Measurements from ENCODE around the gene SPN.
A peak's percentile ranks its signal among the peaks of the same experiment; 100 is the strongest.
"Not testable (repeated sequence)": the region's sequence is repeated elsewhere in the genome, so short reads cannot be mapped to it uniquely, and the experiment has no call there.

The SPN gene

DNA sequence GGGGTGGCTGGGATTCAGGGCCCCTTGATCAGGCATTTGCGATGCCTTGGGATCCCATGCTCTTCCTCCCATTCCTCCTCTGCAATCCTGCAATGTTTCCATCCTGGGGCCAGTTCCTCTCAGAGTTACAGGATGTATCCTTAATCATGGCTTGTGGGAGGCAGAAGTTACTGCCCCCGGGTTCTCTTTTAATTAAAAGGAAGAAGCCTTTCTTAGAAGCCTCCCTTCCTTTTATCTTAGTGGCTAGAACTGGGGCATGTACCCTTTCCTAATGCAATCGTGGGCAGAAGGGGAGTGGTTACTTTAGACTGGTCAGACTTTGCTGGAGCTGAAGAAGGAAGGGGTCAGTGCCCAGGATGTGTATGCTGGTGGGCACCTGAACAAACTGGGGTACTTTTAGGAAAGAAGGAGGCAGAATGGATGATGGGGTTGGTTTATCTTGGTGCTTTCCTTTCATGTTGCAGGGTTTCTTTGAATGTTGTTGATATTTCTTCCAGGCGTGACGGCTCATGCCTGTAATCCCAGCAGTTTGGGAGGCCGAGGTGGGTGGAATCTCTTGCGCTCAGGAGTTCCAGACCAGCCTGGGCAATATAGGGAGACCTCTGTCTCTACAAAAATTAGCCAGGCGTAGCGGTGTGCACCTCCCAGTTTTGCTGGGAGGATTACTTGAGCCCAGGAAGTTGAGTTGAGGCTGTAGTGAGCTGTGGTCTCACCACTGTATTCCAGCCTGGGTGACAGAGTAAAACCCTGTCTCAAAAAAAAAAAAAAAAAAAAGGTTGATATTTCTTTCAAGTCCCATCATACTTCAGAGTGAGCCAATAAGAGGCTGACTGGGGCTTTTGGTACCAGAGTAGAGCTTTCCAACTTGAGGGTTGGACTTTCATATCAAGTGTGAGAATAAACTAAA lies 13.2 kb upstream of the SPN start:
- DNase-seq = peak; percentile 6

DNA sequence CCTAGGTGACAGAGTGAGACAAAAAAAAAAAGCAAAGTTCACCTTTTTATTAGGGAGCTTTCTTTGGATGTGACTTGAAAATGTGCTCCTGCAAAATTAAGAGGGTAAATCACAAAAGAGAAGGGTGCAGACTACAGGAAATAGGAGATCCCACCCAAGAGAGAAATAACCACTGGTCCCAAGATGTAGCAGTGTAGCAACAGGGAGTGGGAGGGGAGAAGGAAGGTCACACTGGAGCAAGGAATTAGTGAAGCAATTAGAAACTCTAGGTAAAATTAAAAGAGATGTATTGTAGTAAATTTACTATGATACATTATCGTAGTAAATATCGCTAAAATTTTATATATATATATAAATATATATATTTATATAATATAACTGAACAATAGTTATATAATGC lies 12.3 kb upstream of the SPN start:
- DNase-seq = no peak

DNA sequence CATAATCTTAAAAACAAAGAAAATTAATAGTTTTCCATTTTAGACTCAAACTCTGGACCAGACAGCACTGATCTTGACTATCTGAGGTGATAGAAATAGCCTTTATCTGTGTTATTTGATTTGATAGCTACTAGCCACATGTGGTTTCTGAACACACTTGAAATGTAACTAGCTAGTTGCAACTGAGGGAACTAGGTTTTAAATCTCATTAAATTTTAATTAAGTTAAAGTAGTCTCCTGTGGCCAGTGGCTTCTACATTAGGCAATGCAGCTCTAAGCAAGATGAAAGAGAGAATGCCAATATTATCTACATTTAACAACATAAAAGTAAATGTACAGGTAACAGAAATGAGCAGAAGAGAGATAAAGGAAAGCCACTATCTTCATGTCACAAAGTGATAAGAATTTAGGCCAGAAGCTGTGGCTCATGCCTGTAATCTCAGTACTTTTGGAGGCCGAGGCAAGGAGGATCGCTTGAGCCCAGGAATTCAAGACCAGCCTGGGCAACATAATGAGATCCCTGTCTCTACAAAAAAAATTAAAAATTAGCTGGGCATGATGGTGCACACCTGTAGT lies 11.2 kb upstream of the SPN start:
- no peak for DNase-seq

- no peak for DNase-seq
These were observed 9.6 kb upstream of the SPN start for GRCh38 chr16:29653471-29653870.

GRCh38 chr16:29653890-29654289 lies 9.2 kb upstream of the SPN start:
- DNase-seq = not testable (repeated sequence)

DNA sequence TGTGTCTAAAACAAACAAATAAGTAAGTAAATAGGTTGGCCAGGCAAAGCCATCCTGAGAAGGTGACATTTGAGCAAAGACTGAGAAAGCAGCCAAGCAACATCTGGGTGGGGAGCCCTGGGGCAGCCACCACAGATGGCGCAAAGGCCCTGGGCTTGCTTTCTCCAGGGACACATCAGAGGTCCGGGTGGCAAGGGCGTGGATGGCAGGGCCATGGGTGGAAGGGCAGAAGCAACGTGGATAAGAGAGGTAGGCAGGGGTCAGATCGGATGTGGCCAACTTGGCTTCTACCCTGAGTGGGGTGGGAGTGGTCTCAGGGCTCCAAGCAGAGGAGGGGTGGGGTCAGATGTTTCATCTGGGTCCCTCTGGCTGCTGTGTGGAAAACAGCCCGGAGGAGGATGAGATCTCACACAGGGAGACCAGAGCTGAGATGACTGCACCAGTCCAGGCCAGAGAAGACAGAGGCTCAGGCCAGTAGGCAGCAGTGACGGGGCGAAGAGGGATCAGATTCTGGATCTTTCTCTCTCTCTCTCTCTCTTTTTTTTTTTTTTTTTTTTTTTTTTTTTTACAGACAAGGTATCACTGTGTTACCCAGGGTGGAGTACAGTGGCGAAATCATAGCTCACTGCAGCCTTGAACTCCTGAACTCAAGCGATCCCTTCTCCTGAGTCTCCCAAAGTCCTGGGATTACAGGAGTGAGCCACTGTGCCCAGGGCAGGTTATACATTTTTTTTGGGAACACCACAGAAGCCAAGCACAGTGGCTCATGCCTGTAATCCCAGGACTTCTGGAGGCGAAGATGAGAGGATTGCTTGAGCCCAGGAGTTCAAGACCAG lies 6.1 kb upstream of the SPN start:
- no peak for DNase-seq

- DNase-seq = no peak
These were observed 4.3 kb upstream of the SPN start for GRCh38 chr16:29658705-29659104.

DNA sequence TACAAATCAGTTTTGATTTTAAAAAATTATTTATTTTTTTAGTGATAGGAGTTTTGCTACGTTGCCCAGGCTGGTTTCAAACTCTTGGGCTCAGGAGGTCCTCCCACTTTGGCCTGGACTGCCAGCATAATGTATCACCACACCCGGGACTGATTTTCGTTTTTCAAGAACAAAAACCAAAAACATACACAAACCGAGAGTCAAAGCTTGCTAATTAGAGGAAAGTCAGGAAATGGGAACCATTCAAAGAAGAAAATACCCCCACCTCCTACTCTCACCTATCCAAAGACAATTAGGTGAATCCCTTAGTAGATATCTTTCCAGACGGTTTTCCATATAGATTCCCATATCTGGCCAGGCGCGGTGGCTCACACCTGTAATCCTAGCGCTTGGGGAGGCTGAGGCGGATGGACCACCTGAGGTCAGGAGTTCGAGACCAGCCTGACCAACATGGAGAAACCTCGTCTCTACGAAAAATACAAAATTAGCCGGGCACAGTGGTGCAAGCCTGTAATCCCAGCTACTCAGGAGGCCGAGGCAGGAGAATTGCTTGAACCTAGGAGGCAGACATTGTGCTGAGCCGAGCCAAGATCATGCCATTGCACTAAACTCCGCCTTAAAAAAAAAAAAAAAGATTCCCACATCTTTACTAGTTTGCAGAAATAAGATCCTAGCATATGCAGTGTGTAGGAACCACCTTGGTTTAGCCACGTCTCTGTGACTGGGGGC lies 883 bp upstream of the SPN start:
- DNase-seq = no peak

DNA sequence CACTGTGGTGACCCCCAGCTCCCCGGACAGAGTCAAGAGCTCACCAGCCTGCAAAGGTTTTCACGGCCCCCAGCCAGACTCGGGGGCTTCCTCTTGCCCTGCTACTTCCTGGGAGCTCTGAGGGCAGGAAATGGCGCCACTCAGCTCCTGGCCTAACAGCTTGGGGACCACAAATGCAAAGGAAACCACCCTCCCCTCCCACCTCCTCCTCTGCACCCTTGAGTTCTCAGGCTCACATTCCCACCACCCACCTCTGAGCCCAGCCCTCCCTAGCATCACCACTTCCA lies 375 bp upstream of the SPN start:
- DNase-seq = no peak

GRCh38 chr16:29663807-29664090 lies 702 bp downstream of the SPN start:
- no peak for DNase-seq

GRCh38 chr16:29664091-29664921 lies 1.3 kb downstream of the SPN start:
- DNase-seq = peak; percentile 41

DNA sequence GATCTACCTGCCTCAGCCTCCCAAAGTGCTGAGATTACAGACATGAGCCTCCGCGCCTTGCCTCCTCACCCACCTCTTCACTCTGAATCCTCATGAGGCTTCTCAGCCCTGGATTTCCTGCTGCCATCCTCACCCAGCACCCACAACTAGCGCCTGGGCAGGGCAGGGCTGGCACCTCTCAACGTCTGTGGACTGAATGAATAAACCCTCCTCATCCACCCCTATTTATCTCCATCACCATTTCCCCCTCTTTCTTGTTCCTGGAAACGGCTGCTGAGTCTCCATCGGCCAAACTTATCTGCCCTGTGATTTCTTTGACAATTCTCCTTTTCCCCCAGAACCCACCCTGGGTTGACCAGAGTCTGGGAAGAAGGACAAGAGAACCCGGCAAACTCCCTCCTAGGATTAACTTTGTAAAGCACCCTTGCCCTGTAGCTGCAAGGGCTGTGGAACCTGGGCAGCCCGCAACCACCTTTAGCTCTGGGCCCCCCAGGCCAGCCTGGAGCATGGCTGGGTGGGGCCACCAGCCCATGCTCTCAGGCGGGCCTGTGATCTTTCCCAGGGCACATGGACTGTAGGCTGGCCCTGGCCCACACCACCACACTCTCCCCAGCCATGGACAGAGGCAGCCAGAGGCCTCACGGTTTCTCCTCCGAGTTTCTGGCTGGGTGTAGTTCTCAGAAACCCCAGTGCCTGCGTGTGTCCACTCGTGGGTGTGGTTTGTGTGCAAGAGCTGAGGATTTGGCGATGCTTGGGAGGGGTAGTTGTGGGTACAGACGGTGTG lies 2.4 kb downstream of the SPN start:
- DNase-seq = no peak

GRCh38 chr16:29667322-29667610 lies 4.2 kb downstream of the SPN start:
- DNase-seq = not testable (repeated sequence)

DNA sequence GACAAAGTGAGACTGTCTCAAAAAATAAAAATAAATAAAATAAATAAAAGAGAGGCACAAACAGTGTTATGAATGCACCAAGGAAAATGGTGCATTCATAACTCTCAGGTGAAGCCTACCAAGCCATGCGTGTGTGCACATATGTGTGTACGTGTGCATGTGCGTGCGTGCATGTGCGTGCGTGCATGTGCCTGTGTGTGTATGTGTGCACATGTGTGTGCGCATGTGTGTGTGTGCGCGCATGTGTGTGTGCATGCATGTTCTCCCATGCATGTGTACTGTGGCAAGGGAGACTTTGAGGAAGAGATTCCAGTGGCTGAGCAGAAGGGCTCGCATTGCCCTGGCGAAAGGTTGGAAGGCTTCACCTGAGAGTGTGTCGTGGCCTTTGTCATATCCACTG lies 4.7 kb downstream of the SPN start:
- DNase-seq = no peak

DNA sequence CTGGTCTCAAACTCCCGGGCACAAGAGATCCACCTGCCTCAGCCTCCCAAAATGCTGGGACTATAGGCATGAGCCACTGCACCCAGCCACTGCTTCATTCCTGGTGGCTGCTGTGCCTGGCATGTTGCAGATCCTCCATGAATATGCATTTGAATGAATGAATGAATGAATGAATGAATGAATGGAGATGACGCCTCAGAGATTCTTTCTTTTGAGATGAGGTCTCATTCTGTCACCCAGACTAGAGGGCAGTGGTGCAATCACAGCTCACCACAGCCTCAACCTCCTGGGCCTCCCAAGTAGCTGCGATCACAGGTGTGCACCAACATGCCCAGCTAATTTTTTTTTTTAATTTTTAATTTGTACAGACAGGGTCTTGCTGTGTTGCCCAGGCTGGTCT lies 5.2 kb downstream of the SPN start:
- DNase-seq = no peak

DNA sequence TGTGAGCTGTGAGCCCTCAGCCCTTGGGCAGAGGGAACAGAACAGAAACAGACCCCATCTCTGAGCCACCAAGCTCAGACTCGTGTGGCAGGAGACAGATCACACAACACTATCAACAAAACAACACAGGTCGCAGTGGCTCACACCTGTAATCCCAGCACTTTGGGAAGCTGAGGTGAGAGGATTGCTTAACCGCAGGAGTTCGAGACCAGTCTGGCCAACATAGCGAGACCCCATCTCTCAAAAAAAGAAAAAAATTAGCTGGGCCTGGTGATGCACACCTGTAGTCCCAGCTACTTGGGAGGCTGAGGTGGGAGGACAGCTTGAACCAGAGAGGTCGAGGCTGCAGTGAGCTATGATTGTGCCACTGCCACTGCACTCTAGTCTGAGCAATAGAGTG lies 10.5 kb downstream of the SPN start:
- DNase-seq = no peak

GRCh38 chr16:29674188-29674587 lies 11.1 kb downstream of the SPN start:
- DNase-seq = peak; percentile 23

DNA sequence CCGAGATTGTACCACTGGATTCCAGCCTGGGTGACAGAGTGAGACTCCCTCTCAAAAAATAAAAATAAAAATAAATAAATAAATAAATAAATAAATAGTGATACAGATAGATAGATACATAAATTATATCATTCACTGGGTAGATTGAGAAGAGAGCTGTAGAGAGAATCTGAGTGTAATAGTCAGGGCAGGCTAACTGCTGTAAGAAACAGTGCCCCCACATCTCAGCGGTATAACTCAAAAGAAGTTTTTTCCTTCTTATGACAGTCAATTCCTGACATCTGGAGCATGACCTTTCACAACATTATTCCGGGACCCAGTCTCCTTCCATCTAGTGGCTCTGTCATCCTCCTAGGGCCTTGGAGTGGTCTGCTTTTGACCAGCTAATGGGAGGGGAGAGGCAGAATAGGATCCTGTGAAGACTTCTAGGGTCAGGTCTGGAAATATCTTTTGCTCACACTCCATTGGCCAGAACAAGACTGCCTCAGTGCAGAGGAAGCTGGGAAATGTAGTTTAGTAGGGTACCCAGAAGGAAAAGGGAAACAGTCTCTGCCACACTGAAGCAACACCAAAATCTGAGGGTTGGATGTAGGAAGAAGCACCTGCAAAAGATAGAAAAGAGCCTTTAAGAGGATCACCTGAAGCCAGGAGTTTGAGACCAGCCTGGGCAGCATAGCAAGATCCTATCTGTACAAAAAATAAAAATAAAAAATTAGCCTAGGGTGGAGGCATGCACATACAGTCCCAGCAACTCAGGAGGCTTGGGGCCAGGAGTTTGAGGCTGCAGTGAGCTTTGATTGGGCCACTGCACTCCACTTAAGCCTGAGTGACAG lies 13.0 kb downstream of the SPN start:
- no peak for DNase-seq

- no peak for DNase-seq
These were observed 14.1 kb downstream of the SPN start for GRCh38 chr16:29676989-29677785.

DNA sequence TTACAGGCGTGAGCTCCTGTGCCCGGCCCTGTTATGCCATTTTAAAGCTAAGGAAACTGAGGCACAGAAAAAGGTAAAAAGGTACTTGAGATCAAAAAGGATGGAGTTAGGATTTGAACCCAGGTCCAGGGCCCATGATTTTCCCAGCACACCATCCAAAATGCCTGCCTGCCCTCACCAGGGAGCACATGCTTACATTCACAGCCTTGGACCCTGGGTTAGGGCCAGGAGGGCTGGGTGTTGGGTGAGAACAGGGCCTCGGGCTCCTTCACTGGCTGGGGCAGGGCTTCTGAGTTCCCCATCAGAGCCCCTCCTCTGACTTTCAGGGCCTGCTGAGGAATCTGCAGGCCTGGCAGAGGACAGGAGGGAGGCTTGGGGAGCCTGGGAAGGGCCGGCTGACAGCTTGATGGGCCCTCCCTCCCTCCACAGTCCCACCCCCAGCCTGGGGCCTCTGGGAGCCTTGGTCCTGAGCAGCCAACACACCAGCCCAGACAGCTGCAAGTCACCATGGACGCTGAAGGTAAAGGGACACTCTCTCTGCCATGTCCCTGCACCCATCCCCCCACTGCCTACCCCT lies 15.7 kb downstream of the SPN start, which contains the start of gene QPRT:
Gene QPRT, plus strand, starts transcription at position 490 of the 577 bp plus-strand sequence. Its CDS starts 18 bp downstream, at position 508.
- DNase-seq = no peak

Measured in DMS79 (cell line).